ELR (cell line): ENCODE data around the gene CCL25.

Experiments
- DNase-seq: peaks from one replicate; pipeline ENCODE4 v3.0.0-alpha.2; 2015; ENCODE audit warnings: low read depth

Gene CCL25

DNA sequence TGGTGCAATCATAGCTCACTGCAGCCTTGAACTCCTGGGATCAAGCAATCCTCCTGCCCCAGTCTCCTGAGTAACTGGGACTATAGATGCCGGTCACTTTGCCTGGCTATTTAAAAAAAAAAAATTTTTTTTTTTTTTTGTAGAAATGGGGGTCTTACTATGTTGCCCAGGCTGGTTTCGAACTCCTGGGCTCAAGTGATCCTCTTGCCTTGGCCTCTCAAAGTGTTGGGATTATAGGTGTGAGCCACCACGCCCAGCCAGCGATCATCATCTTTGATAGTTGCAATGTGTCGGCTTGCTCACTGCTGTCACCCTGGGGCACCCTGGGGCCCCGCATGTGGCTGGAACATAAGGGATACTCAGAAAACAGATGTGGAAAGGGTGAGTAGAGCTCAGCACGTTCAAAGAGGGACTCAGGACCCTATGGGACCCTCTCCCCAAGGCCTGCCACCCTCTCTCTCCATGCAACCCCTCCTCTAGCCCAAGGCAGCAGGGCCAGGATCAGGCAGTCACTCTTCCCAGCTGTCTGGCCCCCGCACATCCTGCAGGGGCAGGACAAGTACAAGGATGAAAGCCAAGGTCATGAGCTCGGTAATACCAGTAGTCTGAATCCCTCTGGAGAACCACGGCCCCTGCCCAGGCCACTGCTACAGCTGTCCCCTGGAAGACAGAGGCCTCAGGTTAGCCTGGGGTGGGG, 6.5 kb upstream of the CCL25 start:
- DNase-seq, result no peak

DNA sequence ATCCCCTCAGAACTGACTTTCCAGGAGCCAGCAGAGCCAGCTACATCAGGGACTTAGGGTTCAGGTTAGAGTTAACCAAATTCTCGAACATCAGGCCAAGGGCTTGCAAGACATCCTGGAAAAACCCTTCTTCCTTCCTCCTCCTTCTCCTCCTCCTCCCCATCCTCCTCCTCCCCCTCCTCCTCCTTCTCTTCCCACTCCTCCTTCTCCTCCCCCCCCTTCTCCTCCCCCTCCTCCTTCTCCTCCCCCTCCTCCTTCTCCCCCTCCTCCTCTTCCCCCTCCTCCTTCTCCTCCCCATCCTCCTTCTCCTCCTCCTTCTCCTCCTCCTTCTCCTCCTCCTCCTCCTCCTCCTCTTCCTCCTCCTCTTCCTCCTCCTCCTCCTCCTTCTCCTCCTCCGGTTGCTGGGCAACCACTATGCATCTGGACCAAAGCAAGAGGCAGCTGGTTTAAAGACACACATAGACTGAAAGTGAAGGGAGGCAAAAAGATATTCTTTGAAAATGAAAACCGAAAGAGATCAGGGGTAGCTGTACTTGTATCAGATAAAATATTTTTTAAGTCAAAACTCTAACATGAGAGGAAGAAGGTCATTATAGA, 5.9 kb upstream of the CCL25 start:
- DNase-seq, result no peak

DNA sequence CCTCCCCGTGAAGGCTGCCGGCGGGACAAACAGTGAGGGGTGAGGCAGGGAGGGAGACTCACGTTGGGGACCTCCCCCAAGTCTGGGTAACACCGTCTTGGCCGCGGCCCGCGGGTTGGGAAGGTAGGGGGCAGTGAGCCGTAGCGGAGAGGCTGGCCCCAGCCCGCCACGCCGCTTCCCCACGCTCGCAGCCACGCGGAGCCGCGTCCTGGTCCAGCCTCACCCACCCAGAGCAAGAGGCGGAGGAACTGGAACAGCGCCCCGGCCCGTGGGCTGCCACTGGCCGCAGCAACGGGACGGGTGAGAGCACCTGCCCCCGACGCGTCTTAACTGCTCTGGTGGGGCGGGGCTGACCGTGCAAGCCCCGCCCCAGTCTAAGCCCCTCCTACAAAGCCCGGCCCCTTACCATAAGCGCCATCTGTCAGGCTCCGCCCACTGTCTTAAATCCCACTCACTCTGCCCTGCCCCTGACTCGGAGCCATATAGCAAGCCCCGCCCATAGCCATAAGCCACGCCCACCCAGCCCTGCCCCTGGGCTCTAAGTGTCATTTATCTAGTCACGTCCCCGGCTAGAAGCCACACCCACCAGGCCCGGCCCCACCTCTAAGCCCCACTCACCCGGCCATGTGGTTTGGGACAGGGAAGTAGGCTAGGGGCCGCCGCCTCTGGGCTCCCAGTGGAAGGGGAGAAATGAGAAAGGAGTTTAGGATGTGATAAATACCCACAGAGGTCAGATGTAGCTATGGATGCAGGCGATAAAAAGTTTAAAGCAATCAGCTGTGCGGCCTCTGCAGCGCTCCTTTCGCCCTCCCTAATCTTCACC, 2.1 kb upstream of the CCL25 start:
- peak; percentile 62 for DNase-seq

DNA sequence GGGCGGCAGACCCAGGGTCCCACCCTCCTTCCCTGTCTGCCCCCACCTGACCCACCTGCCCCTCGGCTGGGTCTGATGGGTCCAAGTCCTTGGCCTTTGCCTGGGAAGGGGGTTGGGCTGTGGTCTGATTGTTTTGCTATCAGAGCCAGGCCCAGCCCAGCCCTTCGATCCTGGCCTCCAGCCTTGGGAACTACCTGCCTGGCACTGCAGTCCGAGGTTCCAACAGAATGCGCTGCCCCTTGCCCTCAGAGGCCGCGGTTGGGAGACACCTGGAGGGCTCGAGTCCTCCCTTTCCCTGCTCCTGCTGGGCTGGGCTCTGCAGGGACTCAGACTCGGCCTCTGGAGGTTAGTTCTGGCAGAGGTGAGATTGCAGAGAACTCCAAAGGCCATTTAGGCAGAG, 1.6 kb downstream of the CCL25 start:
- no peak for DNase-seq

DNA sequence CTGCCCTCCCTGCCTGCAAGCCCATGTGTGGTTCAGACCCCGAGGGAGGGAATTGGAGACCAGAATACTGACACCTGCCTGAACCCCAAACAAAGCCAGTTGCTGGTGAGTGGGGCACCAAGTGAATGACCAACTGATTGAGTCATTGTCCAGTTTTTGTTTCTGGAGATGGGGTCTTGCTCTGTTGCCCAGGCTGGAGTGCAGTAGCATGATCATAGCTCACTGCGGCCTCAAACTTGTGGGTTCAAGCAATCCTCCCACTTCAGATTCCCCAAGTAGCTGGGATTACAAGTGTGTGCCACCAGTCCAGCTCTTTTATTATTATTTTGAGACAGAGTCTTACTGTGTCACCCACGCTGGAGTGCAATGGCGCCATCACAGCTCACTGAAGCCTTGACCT, 4.0 kb downstream of the CCL25 start:
- no peak for DNase-seq

DNA sequence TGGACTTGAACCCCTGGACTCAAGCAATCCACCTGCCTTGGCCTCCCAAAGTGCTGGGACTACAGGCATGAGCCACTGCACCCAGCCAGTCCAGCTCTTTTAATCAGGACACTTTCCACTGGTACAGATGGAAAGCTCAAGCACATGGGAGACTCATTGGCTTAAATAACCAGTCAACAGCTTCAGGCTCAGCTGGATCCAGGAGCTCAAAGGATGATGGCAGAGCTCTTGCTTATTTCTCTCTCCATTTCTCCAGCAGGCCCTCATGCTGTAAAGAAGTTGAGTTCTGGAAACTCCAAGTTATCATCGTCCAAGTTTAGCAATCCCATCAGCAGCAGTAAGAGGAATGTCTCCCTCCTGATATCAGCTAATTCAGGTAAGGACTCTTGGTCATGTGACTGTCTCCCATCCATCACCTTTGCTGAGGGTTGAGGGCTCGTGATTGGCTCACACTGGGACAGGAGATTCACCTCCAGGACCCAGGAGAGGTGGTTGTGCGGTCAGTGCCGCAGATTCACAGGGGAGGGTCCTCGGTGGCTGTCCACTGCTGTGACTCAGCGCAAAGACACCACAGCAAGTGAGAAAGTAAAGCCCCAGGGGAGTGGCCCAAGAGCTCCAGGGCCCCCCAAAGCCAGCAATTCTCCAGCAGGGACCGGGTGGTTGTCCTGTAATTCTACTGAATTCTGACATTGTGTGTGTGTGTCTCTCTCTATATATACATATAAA, 5.1 kb downstream of the CCL25 start:
- no peak for DNase-seq

DNA sequence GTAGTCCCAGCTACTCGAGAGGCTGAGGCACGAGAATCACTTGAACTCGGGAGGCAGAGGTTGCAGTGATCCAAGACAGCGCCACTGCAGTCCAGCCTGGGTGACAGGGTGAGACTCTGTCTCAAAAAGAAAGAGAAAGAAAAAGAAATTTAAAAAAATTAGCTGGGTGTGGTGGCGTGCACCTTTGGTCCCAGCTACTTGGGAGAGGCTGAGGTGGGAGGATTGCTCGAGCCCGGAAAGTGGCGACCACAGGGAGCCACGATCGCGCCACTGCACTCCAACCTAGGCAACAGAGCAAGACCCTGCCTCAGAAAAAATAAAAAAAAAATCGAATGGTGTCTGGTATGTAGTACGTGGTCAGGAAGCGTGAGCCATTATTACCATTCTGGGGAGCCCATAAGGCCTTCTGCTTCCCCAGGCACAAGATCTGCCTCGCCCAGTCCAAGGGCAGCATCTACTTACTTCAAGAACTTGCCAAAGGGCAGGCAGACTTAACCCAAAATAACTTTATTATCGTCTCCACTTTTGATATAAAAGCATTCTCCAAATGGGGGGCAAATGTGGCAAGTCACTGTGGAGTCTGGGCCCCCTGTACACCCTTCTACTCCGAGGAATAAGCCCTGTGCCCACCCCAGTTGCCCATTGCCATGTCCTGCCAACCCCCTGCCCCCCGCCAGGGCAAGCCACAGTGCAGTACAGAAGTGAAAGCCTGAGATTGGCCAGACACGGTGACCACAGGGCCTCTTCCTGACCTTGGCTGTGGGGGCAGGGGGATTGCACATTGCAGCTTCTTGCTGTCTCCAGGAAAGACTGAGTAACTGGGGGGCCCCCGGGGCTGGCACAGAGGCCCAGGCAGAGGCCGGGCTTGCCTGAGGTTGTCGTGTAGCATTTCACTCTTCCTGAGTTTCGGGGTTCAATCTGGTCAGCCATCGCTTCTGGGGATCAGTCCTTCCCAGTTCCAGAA, 12.6 kb downstream of the CCL25 start:
- DNase-seq, result no peak

DNA sequence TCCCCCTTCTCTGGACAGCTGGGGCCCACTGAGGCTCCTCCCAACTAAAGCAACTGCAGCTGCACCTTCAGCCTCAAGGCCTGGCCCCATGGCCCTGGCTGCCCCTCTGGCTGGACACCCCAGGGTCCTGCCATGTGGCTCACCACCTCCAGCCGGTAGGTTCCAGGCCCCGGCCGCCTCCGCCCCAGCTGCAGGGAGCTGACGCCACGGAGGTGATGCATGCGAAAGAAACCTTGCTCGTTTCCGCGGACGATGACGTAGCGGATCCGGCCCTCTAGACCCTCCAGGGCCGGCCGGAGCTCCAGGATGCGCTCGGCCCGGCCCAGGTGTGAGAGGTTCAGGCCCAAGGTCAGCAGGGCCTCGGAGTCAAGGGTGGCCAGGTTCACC, 13.3 kb downstream of the CCL25 start:
- no peak for DNase-seq

DNA sequence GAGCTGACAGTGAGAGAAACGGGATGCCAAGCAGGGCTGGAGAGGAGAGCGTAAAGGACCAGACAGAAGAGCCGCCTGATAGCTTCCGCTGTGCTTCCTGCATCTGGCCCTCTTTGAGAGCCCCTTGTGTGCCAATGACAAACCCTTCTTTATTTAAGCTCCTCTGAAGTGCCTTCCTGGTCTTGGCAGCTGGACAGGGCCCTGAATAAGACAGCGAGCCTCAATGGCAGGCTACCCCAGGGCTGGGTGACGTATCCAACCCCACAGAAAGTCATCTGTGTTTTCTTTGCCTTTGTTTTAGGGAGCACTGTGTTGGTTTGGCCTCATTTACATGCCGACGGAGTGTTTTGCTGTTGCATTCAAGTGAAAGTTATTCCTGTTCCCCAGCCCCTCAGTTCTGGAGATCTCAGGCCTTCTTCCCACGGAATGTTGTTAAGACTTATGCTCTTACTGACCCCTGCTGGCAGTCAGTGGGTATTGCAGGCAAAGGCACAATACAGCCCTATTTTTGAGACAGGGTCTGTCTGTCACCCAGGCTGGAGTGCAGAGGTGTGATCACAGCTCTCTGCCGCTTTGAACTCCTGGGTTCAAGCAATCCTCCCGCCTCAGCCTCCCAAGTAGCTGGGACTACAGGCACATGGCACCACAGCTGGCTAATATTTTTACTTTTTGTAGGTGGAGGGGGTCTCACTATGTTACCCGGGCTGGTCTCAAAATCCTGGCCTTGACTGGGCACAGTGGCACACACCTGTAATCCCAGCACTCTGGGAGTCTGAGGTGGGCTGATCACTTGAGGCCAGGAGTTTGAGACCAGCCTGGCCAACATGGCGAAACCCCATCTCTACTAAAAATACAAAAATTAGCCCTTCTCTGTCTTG, 16.8 kb downstream of the CCL25 start:
- no peak for DNase-seq

DNA sequence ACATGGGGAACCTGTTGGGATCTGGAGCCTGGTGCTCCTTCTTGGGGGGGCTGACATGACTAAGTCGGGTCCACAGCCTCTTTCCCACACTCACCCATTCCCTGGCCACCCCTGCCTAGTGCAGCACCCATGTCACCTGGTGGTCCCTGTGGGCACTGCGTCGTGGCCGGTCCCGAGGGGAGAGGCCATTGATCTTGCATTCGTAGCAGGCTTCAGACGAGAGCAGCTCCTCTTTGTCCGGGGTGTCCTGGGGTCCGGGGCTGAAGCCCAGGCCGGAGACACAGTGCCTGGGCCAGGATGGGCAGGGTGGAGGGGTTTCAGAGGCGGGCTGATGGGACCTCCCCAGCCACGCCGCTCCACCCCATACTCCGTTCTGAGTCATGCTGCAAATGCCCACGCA, 19.4 kb downstream of the CCL25 start:
- no peak for DNase-seq

DNA sequence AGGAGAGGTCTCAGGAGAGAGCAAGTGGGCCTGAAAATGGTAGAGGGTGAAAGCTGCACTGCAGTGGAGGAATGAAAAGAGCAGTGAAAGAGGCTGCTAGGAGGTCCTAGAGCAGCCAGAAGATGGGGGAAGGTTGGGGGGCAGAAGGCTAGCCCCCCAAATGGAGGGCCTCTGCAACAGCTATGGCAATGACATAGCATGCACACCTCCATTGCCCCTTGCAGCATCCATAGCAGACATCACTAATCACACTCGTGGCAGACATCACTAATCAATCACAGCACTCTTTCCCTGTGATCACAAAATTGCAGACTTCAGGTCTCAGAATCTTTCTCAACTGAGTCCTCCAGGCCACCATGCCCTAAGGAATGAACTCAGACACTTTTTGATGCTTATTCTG, 21.9 kb downstream of the CCL25 start:
- no peak for DNase-seq

DNA sequence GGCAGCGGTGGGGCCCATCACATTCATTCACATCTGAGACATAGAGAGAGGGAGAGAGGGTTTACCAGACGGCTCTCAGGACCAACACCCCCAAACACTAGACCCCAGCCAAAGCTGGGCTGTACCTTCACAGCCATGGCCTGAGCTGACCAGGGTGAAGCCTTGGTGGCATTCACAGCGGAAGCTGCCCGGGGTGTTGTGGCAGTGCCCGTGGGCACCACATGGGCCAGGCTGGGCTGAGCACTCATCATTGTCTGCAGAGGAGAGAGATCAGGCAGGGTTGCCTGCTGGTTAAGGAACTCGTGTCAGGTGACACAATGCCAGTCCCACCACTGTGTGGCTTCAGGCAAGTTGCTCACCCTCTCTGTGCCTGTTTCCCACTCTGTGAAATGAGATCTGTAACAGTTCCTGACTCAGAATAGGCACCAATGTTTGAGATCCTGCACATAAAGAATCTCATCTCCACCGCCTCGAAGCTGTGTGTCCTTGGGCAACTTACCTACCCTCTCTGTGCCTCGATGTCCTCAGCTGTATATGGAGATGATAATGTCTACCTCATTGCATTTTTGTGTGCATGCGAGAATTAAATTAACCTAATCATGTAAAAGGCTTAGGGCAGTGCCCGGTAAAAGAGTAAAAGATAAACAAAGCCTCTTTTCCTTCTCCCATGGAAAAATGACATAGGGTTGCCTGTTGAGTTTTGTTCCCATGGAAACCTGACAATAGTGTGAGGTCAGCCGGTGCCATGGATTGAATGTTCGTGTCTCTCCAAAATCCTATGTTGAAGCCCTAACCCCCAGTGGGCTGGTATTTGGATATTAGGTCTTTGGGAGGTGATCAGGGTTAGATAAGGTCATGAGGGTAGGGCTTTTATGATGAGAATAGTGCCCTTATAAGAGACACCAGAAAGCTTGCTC, 22.9 kb downstream of the CCL25 start:
- DNase-seq, result no peak

DNA sequence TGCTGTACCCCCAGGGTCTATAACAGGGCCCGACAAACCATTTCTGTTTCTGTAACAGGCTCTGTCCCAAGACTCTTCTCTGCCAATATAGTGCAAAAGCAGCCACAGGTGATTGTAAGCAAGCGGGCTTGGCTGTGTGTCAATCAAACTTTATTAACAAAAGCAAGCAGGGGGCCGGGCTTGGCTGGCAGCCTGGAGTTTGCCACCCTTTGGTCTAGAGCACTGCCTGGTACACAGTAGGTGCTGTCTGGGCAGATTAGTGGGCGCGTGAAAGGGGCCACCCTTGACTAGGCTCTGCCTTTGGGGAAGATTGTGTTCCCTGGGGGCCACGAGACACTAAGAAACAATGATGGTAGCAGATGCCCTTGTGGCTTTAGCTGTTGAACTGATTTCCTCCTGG, 27.4 kb downstream of the CCL25 start:
- no peak for DNase-seq

DNA sequence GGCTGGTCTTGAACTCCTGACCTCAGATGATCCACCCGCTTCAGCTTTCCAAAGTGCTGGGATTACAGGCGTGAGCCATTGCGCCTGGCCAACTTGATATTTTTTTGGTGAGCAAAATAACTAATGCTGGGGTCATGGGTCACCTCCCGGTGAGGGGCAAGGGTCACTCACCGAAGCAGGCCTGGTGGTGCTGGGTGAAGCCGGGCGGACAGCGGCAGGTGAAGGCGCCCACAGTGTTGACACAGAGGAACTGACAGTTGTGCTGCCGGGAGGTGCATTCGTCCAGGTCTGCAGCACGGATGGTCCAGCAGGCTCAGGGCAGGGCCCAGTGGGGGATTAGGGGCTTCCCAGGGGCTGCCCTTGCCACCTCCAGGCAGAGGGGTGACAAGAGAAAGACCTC, 28.3 kb downstream of the CCL25 start:
- DNase-seq, result no peak

DNA sequence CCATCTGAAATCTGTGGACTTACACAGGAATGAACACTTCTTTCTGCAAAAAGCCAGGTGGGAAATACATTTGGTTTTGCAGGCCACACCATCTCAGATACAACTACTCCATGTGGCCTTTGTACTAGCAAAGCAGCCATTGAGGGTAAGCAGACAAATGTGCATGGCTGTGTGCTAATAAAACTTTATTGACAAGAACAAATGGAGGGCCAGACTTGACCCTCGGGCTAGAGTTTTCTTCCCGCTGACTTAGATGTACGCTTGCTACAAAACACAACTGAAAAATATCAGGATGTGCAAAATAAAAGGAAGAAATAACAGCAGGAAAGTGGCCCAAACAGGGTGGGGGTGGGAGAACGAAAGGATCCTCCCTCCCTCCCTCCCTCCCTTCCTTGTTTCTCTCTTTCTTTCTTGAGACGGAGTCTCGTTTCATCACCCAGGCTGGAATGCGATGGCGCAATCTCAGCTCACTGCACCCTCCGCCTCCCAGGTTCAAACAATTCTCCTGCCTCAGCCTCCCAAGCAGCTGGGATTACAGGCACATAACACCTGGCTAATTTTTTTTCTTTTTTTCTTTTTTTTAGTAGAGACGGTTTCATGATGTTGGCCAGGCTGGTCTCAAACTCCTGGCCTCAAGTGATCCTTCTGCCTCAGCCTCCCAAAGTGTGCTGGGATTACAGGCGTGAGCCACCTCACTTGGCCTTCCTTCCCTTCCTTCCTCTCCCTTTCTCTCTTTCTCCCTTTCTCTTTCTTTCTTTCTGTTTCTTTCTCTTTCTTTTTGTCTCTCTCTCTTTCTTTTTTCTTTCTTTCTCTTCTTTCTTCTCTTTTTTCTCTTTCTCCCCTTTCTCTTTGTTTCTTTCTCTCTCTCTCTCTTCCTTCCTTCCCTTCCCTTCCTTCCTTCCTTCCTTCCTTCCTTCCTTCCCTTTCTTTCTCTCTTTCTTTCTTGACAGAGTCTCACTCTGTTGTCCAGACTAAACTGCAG, 29.3 kb downstream of the CCL25 start:
- DNase-seq, result no peak

DNA sequence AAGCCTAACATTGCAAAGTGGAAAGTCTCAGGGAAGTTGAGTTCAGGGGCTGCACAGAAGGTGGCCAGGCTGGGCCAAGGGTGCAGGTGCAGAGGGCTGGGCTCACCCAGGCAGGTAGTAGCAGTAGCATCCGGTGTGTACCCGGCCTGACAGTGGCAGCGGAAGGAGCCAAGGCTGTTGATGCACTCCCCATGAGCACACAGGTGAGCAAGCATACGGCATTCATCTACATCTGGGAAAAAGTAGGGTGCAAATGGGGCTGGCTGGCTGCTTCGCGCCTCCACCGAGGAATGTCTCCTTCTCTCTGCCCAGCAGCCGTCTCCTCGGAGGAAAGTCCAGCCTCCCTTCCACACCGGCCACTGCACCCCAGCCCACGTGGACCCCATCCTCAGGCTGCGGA, 30.6 kb downstream of the CCL25 start:
- DNase-seq, result no peak

DNA sequence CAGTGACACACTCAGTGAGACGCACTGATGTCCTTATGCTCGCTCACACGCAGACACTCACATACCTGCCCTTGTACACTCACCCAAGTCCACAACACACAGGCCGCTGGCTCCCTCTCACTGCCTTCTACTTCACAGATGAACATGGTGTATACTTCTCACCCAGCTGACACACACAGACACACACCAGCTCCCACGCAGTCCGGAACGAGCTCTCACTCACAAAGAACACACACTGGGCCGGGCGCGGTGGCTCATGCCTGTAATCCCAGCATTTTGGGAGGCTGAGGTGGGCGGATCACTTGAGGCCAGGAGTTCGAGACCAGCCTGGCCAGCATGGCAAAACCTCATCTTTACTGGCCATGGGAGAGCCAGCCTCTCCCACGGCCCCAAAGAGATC, 31.6 kb downstream of the CCL25 start:
- DNase-seq, result no peak
